HL-60 (cell line): Measurements from ENCODE around the gene TAS2R19.
"Not testable (repeated sequence)": the region's sequence is repeated elsewhere in the genome, so short reads cannot be mapped to it uniquely, and the experiment has no call there.

Source experiments
- DNase-seq, 2 experiments: peaks; one replicate each; pipeline ENCODE4 v3.0.0-alpha.2; 2010 to 2020; ENCODE audit warnings: low read depth in 1 of 2, low spot score in 1 of 2
- H3K27ac ChIP-seq: fragments of 250-450 bp; sonication (Bioruptor Pico); replicated peaks from 2 replicates; pipeline ENCODE4 v1.5.1; 2020; ENCODE audit warnings: mild to moderate bottlenecking, moderate library complexity
- H3K27me3 ChIP-seq: fragments of 250-450 bp; sonication (Bioruptor Pico); 2 replicates; pipeline ENCODE4 v1.5.1; 2021; ENCODE audit warnings: mild to moderate bottlenecking, moderate library complexity; ENCODE audit not compliant: insufficient read depth, poor library complexity, severe bottlenecking
- H3K4me3 ChIP-seq: replicated peaks from 2 replicates; pipeline ENCODE4 v1.5.1; 2011; ENCODE audit warnings: mild to moderate bottlenecking, control low read depth, low read length; ENCODE audit not compliant: insufficient read depth
- CTCF ChIP-seq: IDR thresholded peaks from one replicate; pipeline ENCODE4 v1.5.1; 2011; ENCODE audit warnings: low read length, control low read depth, inconsistent platforms; ENCODE audit not compliant: insufficient read depth
- GABPA ChIP-seq: IDR thresholded peaks from 2 replicates; pipeline ENCODE4 v1.6.1; 2012; ENCODE audit warnings: low read depth
- POLR2AphosphoS5 ChIP-seq: IDR thresholded peaks from 2 replicates; pipeline ENCODE4 v1.6.1; 2012; ENCODE audit warnings: low read depth
- REST ChIP-seq: IDR thresholded peaks from 2 replicates; pipeline ENCODE4 v1.6.1; 2012; ENCODE audit warnings: low read depth; ENCODE audit not compliant: insufficient replicate concordance
- SPI1 ChIP-seq: IDR thresholded peaks from 2 replicates; pipeline ENCODE4 v1.6.1; 2012; ENCODE audit warnings: low read depth, mild to moderate bottlenecking, borderline replicate concordance

The TAS2R19 gene

GRCh38 chr12:11039171-11039570 lies 16.8 kb upstream of the TAS2R19 start:
- no peak for DNase-seq
- TF ChIP-seq REST = no peak
- no peak for TF ChIP-seq SPI1
- TF ChIP-seq POLR2AphosphoS5 = no peak
- TF ChIP-seq GABPA = no peak
- no peak for TF ChIP-seq CTCF
- no peak overlapping the region for H3K4me3 ChIP-seq
- H3K27me3 ChIP-seq = no peaks in the 10 kb centered on the region
- H3K27ac ChIP-seq = no peak overlapping the region

- not testable (repeated sequence) for H3K27ac ChIP-seq, H3K4me3 ChIP-seq, H3K27me3 ChIP-seq, DNase-seq
These were observed 11.5 kb upstream of the TAS2R19 start for GRCh38 chr12:11033959-11034358.

GRCh38 chr12:11031307-11031706 lies 8.9 kb upstream of the TAS2R19 start, which contains the start of gene TAS2R31:
Gene TAS2R31, minus strand, starts transcription at chr12:11031407. Its CDS starts 72 bp downstream, at chr12:11031335.
- H3K4me3 ChIP-seq = no peak within 1 kb of the TSS
- H3K27ac ChIP-seq = no peak within 1 kb of the TSS
- no peaks in the 10 kb centered on the region for H3K27me3 ChIP-seq
- TF ChIP-seq CTCF (no peak), REST (no peak), POLR2AphosphoS5 (no peak)
- no peak for DNase-seq

DNA sequence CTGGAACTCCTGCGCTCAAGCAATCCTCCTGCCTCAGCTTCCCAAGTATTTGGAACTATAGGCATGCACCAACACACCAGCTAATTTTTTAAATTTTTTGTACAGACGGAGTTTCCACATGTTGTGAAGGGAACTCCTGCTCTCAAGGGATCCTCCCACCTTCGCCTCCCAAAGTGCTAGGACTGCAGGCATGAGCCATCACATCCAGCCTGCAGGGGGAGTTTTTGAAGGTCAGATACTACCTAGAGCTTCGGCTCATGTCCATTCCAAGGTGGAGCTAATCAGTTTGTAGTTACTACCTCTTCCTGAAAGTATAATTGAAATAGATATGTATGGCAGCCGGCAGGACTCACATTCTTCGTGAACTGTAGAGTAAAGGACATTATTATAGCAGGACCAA lies 3.7 kb upstream of the TAS2R19 start:
- Histone ChIP-seq H3K27ac (no peak overlapping the region), H3K4me3 (no peak overlapping the region), H3K27me3 (no peaks in the 10 kb centered on the region)
- TF ChIP-seq GABPA (no peak), REST (no peak), POLR2AphosphoS5 (no peak), SPI1 (no peak), CTCF (no peak)
- DNase-seq = no peak
